Left hindlimb (tissue), 1 donor: ENCODE results near the gene GSE1.
A peak's percentile ranks its signal among the peaks of the same experiment; 100 is the strongest.

Source experiments
- DNase-seq: peaks from one replicate; pipeline ENCODE4 v3.0.0-alpha.2; 2018

The GSE1 gene

GRCh38 chr16:85607796-85608514, 5.2 kb upstream of the GSE1 start:
- no peak for DNase-seq

- DNase-seq = no peak
Observed at GRCh38 chr16:85608515-85608885, 4.6 kb upstream of the GSE1 start.

- DNase-seq = no peak
Observed at GRCh38 chr16:85608887-85609286, 4.2 kb upstream of the GSE1 start.

- no peak for DNase-seq
Observed at GRCh38 chr16:85609539-85609938, 3.6 kb upstream of the GSE1 start.

GRCh38 chr16:85610059-85610445, 3.1 kb upstream of the GSE1 start:
- DNase-seq = no peak

GRCh38 chr16:85610446-85611193, 2.5 kb upstream of the GSE1 start:
- peak; percentile 88 for DNase-seq

- DNase-seq = peak; percentile 63
Observed at GRCh38 chr16:85611194-85611443, 2.0 kb upstream of the GSE1 start.

- DNase-seq = peak; percentile 87
Observed at GRCh38 chr16:85611444-85612190, 1.5 kb upstream of the GSE1 start.

- peak; percentile 79 for DNase-seq
Observed at GRCh38 chr16:85612191-85612800, 826 bp upstream of the GSE1 start.

- DNase-seq = peak; percentile 73
Observed at GRCh38 chr16:85613604-85614337, 649 bp downstream of the GSE1 start.

GRCh38 chr16:85614338-85615013, 1.4 kb downstream of the GSE1 start:
- DNase-seq = no peak

GRCh38 chr16:85615014-85615851, 2.1 kb downstream of the GSE1 start:
- no peak for DNase-seq

- peak; percentile 83 for DNase-seq
Observed at GRCh38 chr16:85615852-85616606, 2.9 kb downstream of the GSE1 start.

- no peak for DNase-seq
Observed at GRCh38 chr16:85616607-85617321, 3.6 kb downstream of the GSE1 start.

GRCh38 chr16:85617948-85618347, 4.8 kb downstream of the GSE1 start:
- no peak for DNase-seq

GRCh38 chr16:85618521-85618920, 5.4 kb downstream of the GSE1 start:
- DNase-seq = no peak

- DNase-seq = no peak
Observed at GRCh38 chr16:85619101-85619891, 6.2 kb downstream of the GSE1 start.

GRCh38 chr16:85620374-85620773, 7.3 kb downstream of the GSE1 start:
- DNase-seq = no peak
